Activated T-helper 1 cell treated with anti-CD3 and anti-CD28 coated beads, Interleukin-2, amount 50 U/mL, for 16 hours (primary cell): ENCODE data around the gene KCNJ3.

Experiments
- DNase-seq, 2 donors: peaks; one replicate each; pipeline ENCODE4 v3.0.0-alpha.2; 2020; ENCODE audit warnings: low read depth in 1 of 2, low spot score in 1 of 2

The KCNJ3 gene

GRCh38 chr2:154698296-154698720, at the start of gene KCNJ3:
TSS of gene KCNJ3 (plus strand) at chr2:154698695. CDS start at chr2:154698776, 81 bp downstream.
- no peak for DNase-seq

GRCh38 chr2:154655499-154655898, 43.0 kb upstream of the KCNJ3 start:
- no peak for DNase-seq

GRCh38 chr2:154658854-154659253, 39.6 kb upstream of the KCNJ3 start:
- no peak for DNase-seq

- no peak for DNase-seq
Observed at GRCh38 chr2:154664248-154664647, 34.2 kb upstream of the KCNJ3 start.

GRCh38 chr2:154670083-154670482, 28.4 kb upstream of the KCNJ3 start:
- no peak for DNase-seq

GRCh38 chr2:154673694-154674093, 24.8 kb upstream of the KCNJ3 start:
- no peak for DNase-seq

GRCh38 chr2:154677401-154677800, 21.1 kb upstream of the KCNJ3 start:
- DNase-seq = no peak

GRCh38 chr2:154681741-154682140, 16.8 kb upstream of the KCNJ3 start:
- no peak for DNase-seq

- DNase-seq = no peak
Observed at GRCh38 chr2:154686162-154686561, 12.3 kb upstream of the KCNJ3 start.

- DNase-seq = no peak
Observed at GRCh38 chr2:154688373-154688772, 10.1 kb upstream of the KCNJ3 start.

- DNase-seq = no peak
Observed at GRCh38 chr2:154689158-154689557, 9.3 kb upstream of the KCNJ3 start.

- no peak for DNase-seq
Observed at GRCh38 chr2:154692927-154693326, 5.6 kb upstream of the KCNJ3 start.

- no peak for DNase-seq
Observed at GRCh38 chr2:154693741-154694340, 4.7 kb upstream of the KCNJ3 start.

- no peak for DNase-seq
Observed at GRCh38 chr2:154694881-154695280, 3.6 kb upstream of the KCNJ3 start.

GRCh38 chr2:154696369-154696768, 2.1 kb upstream of the KCNJ3 start:
- no peak for DNase-seq

GRCh38 chr2:154696810-154697417, 1.6 kb upstream of the KCNJ3 start:
- no peak for DNase-seq

- no peak for DNase-seq
Observed at GRCh38 chr2:154697418-154698252, 860 bp upstream of the KCNJ3 start.

GRCh38 chr2:154698721-154699574, 453 bp downstream of the KCNJ3 start:
- no peak for DNase-seq

- no peak for DNase-seq
Observed at GRCh38 chr2:154699575-154699930, 1.1 kb downstream of the KCNJ3 start.

- DNase-seq = no peak
Observed at GRCh38 chr2:154700136-154700535, 1.6 kb downstream of the KCNJ3 start.

GRCh38 chr2:154704991-154705390, 6.5 kb downstream of the KCNJ3 start:
- DNase-seq = no peak
